Activated CD8-positive, alpha-beta memory T cell treated with anti-CD3 and anti-CD28 coated beads for 1 hour (primary cell): Measurements from ENCODE around the gene STAT6.

Experiments used
- DNase-seq, 2 donors: peaks; one replicate each; pipeline ENCODE4 v3.0.0-alpha.2; 2020; ENCODE audit warnings: low read depth in 1 of 2; ENCODE audit errors: extremely low read depth in 1 of 2

STAT6 gene, protein sequence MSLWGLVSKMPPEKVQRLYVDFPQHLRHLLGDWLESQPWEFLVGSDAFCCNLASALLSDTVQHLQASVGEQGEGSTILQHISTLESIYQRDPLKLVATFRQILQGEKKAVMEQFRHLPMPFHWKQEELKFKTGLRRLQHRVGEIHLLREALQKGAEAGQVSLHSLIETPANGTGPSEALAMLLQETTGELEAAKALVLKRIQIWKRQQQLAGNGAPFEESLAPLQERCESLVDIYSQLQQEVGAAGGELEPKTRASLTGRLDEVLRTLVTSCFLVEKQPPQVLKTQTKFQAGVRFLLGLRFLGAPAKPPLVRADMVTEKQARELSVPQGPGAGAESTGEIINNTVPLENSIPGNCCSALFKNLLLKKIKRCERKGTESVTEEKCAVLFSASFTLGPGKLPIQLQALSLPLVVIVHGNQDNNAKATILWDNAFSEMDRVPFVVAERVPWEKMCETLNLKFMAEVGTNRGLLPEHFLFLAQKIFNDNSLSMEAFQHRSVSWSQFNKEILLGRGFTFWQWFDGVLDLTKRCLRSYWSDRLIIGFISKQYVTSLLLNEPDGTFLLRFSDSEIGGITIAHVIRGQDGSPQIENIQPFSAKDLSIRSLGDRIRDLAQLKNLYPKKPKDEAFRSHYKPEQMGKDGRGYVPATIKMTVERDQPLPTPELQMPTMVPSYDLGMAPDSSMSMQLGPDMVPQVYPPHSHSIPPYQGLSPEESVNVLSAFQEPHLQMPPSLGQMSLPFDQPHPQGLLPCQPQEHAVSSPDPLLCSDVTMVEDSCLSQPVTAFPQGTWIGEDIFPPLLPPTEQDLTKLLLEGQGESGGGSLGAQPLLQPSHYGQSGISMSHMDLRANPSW

DNA sequence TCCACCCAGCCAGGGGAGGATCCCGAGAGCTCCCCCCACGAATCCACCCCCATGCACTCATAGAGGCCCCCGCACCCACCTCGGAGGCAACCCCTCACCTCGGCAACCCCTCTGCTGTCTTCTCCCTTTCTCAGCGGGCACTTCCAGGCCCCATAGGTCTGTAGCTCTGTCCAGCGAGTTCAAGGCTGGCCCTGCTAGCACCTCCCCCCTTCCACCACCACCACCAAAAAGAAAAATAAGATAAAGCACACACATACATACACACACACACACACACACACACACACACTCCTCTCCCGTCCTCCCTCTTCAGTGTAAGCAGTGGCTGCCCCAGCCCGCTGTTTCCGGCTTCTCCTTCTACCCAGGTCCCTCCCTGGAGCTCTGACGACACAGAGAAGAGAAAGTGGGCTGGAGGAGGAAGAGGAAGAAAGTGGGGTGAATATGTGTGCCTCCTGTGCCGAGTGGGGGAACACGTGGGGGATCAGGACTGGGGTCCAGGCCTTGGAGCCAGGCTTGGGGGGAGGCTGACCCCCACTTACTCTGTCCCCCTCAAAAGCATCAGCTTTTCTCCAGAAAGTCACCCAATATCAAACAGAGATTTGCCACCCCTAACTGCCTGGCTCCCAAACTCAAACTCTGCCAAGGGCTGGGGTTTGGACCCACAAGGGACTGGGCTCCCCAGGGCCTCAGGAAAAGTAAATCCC, at the start of gene STAT6:
Gene STAT6, minus strand, starts transcription at position 332 of the 704 bp plus-strand sequence. CDS start 3,084 bp downstream, outside the sequence.
- peak; percentile 63 to 69 for DNase-seq

DNA sequence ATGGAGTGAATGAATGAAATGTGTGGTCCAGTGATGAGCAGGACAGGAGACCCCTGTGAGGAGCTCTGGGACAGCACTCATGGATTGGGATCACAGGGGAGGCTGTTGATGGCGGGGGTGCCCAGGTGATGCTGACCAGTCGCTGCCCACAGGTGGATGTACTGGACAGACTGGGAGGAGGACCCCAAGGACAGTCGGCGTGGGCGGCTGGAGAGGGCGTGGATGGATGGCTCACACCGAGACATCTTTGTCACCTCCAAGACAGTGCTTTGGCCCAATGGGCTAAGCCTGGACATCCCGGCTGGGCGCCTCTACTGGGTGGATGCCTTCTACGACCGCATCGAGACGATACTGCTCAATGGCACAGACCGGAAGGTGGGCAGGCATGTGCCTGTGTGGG, 49.6 kb upstream of the STAT6 start:
- no peak for DNase-seq

DNA sequence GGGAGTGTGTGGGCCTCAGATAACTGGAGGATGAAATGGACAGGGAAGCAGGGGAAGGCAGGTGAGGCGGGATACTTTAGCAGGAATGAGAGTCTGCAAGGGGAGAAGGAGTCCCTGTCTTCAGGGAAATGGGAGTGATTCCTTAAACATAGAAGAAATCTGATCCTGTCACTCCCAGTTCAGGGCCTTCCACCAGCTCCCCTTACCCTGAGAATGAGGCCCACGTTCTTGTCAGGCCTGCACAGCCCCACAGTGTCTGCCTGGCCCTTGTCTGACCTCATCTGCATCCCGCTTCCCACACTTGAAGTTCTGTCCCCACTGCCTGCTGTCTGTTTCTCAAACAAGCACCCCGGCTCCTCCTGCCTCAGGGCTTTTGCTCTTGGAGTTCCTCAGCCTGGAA, 48.9 kb upstream of the STAT6 start:
- DNase-seq, result no peak

DNA sequence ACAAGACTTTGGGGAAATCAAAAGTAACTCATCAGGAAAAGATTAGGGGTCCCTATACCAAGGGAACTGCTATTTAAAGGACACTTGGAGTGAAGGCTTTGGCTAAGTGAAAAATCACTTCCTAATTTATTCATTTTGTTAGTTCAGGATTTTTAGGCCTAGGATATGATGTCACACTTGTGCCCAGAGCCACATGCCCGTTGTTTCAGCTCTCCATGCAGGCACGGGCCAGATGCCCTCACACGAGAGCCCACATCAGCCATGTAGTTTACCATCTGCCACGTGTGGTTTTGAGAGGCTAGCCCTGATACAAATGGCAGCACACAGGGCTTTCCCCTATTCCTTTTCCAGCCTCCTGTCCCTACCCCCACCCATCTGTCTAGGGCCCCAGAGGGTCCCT, 48.1 kb upstream of the STAT6 start:
- DNase-seq, result no peak

DNA sequence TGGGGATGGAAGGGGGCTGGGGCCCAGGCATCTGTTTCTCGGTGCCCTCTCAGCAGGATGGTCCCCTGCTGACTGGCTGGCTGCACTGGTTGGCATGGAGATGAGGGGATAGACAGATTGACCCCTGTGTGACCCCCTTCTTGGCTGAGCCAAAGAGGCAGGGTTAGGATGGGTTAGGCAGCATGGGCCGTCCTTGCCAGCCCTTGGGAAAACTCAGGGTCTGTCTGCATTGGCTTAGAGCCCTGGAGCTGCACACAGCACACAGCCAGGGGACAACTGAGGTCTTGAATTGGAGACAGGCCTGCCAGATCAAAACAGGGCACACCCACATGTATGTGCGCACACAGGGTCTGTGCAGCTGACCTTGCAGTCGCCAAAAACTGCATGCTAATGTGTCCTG, 47.5 kb upstream of the STAT6 start:
- DNase-seq, result no peak

DNA sequence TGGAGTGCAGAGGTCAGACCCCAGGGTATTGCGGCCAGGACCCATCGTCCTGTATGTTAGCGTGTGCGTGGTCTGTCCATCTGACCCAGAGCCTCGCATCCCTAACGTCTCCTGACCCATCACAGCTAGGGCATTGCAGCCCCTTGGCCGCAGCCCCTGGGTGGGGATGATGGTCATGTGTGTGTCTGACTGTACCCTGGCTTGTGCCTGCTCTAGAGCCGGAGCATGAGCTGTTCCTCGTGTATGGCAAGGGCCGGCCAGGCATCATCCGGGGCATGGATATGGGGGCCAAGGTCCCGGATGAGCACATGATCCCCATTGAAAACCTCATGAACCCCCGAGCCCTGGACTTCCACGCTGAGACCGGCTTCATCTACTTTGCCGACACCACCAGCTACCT, 47.0 kb upstream of the STAT6 start:
- no peak for DNase-seq

DNA sequence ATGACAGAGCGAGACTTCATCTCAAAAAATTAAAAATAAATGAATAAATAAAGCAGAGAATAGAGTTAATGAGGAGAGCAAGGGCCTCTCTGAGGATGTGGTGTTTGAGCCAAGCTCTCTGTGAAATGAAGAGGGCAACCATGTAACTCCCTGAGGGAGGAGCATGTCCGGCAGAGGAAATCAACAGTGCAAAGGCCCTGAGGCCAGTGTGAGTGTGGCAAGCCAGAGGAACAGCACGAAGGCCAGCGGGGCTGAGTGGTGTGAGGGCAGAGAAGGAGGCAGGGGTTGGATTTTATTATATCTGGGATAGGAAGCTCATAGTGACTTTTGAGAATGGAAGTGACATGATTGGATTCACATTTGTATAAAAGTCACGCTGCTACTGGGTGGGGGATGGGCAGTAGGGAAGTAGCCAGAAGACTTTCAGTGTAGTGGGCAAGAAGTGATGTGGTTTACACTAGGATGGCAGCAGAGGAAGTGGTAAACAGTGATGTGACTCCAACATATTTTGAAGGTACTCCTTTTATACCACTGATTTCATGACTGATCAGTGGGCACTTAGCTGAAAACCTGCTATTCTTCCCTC, 46.5 kb upstream of the STAT6 start:
- DNase-seq, result no peak

DNA sequence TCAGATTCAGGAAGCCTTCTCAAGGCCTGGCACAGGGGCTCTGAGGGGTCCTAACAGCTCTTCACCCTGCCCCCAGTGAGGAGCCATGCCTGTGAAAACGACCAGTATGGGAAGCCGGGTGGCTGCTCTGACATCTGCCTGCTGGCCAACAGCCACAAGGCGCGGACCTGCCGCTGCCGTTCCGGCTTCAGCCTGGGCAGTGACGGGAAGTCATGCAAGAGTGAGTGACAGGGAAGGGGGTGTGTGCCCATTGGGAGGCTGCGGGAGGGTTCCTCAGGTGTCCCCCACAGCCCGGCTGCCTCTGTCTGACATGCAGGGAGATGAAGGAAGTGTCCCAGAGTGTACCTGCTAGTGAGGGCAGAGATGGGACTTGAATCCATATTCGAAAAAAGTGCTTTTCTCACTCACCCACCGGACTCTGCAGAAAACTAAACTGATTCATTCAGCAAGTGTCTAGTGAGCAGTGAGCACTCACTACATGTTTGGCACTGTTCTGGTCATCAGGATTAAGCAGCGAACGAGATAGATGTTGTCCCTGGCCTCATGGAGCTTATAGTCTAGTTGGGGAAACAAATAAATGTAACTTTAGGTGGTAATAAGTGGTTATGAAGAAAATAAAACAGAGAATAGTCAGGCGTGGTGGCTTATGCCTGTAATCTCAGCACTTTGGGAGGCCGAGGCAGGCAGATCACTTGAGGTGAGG, 45.7 kb upstream of the STAT6 start:
- DNase-seq, result no peak

DNA sequence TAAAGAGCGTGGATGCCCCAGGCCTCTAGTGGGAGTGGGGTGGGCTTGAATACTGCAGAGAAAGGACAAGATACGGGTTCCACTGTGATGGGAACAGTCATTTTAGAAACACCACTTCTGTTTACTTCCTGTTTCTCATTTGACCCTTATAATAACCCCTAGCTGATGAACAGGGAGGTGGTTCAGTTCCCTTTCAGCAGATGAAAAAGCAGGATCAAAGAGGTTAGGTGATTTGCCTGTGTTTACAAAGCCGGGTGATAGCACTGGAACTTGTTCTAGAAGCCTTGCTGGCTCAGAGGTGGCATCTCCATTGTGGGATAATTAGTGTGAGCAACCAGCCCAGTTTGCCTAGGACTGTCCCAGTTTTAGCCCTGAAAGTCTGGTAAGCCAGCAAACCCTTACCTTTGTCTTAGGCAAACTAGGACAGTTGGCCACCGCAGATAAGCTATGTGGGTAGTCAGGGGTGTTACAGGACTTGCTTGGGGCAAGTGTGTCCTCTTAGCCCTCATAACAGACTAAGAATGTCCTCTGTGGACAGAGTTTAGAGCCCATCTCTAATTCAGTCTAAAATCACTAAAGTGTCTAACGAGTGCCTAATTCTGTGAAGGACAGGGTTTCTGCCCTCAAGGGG, 43.8 kb upstream of the STAT6 start:
- no peak for DNase-seq

DNA sequence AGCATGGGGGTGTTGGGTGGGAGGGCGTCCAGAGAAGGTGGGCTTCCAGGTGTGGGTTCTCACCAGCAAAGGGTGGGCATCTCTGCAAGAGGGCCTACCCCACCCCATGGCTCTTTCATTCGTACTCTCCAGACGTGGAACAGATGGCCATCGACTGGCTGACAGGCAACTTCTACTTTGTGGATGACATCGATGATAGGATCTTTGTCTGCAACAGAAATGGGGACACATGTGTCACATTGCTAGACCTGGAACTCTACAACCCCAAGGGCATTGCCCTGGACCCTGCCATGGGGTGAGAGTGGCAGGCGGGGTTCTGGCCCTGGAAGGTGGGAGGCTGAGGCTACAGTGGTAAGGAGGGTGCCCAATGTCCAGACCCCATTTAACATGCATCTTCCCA, 42.9 kb upstream of the STAT6 start:
- DNase-seq, result no peak

DNA sequence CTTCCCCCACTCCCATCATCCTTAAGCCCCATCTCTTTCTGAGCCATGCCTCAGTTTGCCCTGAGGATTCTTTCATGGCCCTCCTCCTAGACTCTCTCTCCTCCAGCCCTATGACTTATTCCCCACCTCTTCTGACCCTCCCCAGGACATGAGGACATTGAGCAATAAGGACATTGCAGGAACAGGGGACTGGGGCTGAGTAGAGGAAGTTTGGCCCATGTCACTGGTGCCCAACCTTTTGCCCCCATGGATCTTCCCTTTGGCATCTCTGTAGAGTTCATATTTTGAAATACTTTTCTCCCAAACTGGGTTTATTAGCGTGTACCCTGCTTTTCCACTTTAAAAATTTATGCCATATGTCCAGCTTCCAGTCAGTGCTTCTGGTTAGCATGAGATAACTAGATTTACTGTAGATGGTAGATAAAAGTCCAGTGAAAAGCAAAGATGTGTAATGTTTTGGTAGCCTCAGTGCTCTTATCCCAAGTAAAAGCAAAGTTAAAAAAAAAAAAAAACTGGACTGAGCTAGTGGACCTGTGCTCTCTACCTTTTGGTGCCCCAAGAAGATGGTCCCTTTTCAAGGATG, 42.3 kb upstream of the STAT6 start:
- no peak for DNase-seq

DNA sequence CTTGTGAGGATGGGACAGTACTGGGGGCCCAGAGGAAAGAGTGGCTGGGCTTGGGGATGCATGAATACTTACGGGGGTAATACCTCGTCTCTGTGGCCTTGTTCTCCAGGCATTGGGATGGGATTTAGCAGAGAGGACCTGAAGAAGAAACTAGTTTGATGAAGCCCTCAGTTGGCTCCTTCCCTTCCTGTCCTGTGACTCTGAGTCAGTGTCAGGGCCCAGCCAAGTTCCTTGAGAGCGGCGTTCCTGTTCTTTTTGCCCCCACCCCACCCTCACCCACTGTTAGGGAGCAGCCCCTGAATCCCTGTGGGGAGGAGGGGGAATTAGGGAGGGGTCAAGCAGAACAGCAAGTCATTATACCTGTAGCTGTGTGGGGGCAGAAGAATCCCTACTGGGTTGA, 41.5 kb upstream of the STAT6 start:
- DNase-seq, result no peak

DNA sequence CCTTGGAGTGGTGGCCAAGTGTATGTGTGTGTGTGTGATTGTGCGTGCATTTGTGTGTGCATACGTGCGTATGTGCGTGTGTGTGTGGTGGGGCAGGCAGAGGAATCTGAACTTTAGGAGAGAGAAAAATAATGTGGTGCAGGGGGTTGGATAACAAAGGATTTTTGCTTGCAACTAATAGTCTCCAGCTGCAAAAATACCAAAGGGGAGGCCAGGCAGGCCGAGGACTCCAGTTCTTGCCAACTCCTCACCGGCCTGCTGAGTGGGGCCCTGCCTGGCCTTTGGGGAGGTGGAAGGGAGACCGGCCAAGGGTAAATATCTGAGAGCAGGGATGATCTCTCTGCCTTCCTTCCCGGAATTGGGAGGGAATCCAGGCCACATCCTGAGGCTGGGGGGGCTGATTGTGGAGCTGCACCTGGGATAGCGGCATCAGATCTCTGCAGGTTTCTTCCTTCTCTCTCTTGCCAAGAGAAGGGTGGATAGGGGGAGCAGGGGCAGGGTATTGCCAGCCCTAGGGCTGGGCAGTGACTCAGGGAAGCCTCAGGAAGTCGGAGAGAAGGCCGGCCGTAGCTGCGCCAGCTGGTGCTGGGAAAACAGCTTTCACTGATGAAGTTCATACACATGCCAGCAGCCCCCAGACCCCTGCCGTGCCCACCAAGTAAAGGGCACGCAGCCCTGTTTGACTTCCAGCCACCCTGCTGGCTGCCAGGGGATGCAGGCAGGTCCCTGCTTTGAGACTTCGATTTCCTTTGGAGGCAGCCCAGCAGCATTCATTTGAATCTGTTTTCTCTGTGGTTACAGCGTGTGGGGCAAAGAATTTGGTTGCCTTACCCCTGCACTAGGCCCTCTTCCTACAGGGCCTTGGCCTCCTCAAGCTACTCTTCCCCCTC, 40.8 kb upstream of the STAT6 start:
- no peak for DNase-seq

DNA sequence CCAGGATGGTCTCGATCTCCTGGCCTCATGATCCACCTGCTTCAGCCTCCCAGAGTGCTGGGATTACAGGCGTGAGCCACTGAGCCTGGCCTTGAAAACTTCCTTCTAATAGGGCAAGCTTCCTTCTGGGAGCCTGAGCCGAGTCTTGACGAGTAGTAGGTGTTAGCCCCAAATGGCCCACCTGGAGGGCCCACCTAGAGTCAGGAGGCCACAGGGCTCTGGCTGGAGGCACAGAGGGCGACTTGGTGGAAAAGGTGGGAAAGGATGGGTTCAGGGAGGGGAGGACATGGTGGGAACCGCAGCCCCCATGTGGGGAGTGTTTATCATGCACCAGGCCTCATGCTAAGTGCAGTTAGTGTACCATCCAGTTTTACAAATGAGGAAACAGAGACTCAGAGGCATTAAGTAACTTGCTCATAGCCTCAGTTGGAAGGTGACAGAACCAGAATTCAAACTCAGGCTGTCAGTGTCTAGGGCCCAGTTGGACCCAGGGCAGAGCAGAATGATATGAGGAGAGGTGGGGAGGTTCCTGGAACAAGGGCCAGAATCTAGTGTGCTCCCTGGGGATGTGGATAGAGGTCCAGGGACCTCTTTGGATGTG, 39.3 kb upstream of the STAT6 start:
- DNase-seq, result no peak

DNA sequence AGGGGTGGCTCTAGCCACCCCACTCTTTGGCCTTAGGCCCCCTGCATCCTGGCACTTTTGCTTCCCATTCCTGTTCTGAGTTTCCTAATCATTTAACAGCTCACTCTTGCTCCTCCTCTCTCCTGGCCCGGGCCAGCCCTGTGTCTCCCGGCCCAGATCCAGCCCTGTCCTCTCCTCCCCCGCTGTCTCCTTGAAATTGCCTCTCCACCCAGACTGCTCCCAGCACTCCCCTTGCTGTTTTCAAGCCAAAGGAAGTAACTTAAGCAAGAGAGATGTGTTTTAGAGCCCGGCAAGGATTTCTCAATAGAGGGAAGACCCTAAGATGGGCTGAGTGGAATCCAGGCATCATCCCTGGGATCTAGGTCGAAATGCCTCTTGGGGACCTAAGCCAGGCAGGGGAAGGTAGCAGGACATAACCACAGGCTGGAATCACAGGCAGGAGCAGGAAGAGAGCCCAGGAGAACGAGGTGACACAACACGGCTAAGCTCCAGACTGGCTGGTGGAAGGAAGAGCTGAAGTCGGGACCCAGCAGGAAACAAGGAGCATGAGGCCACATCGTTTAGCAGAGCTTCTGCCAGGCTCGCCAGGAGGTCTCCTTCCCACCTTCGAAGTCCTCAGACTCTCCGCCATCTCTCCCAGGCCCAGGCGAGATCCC, 38.2 kb upstream of the STAT6 start:
- DNase-seq, result no peak

DNA sequence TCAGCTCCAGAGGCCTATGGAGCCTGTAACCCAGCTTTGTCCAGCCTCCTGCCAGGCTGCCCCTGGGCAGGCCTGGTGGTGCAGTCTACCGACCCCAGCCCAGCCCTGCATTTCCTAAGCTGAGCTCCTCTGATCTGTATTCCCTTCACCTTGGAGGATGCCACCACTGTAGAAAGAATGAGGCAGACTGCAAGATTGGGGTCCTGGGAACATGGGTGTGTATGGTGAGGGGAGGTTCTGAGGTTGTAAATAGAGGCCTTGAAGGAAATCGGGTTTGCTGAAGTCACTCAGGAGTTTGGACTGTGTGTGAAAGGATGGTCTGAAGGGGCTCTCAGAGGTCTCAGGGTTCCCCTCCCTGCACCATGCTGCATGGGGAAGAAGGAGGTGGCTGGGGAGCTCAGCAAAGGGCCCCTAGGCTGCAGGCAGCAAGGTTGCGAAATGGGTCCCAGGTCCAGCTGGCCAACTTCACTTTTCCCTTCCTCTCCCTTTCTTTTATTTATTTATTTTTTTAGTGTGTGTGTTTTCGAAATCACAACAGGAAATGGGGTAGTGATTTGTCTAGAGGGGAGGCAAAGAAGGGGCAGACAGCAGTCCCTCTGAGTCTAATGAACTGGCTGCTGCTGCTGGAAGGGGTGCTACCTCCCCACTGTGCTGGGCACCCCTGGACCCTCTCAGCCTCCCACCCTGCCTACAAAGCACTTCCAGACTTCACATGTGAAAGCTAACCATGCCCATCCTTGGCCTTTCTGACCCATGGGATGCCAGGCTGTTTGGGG, 37.5 kb upstream of the STAT6 start:
- no peak for DNase-seq
